NCI-H226 (cell line): ENCODE measurements around the gene CGNL1.

Experiments
- DNase-seq: peaks from one replicate; pipeline ENCODE4 v3.0.0-alpha.2; 2015

The CGNL1 gene

GRCh38 chr15:57582090-57582489 lies 205.8 kb downstream of the CGNL1 start:
- no peak for DNase-seq

GRCh38 chr15:57583282-57583681 lies 207.0 kb downstream of the CGNL1 start:
- DNase-seq: no peak

GRCh38 chr15:57583720-57584119 lies 207.4 kb downstream of the CGNL1 start:
- no peak for DNase-seq

GRCh38 chr15:57586661-57587424 lies 210.5 kb downstream of the CGNL1 start:
- DNase-seq: no peak

GRCh38 chr15:57589281-57589680 lies 213.0 kb downstream of the CGNL1 start:
- DNase-seq: no peak

GRCh38 chr15:57589754-57590153 lies 213.4 kb downstream of the CGNL1 start:
- no peak for DNase-seq

- DNase-seq: no peak
Measured at GRCh38 chr15:57591237-57591821, 215.0 kb downstream of the CGNL1 start.

GRCh38 chr15:57591822-57592367 lies 215.6 kb downstream of the CGNL1 start, which contains the start of gene MYZAP:
Gene MYZAP, plus strand, starts transcription at chr15:57591904. Its CDS starts 131 bp downstream, at chr15:57592035.
- no peak for DNase-seq

- no peak for DNase-seq
Measured at GRCh38 chr15:57592426-57592825, 216.1 kb downstream of the CGNL1 start.

- DNase-seq: no peak
Measured at GRCh38 chr15:57592836-57593420, 216.6 kb downstream of the CGNL1 start.

GRCh38 chr15:57594479-57594878 lies 218.2 kb downstream of the CGNL1 start:
- DNase-seq: no peak

- peak; percentile 37 for DNase-seq
Measured at GRCh38 chr15:57595011-57595866, 218.9 kb downstream of the CGNL1 start.

GRCh38 chr15:57596301-57596855 lies 220.1 kb downstream of the CGNL1 start:
- DNase-seq: no peak

GRCh38 chr15:57596978-57597377 lies 220.7 kb downstream of the CGNL1 start:
- DNase-seq: peak; percentile 17

GRCh38 chr15:57597431-57597830 lies 221.1 kb downstream of the CGNL1 start:
- no peak for DNase-seq

GRCh38 chr15:57598346-57598745 lies 222.0 kb downstream of the CGNL1 start:
- no peak for DNase-seq

GRCh38 chr15:57599296-57599810 lies 223.0 kb downstream of the CGNL1 start:
- no peak for DNase-seq

- no peak for DNase-seq
Measured at GRCh38 chr15:57600197-57600596, 223.9 kb downstream of the CGNL1 start.
